K562 (cell line): ENCODE results near the gene LDAF1. TPM values are rescaled to one million over a fixed set of nuclear protein-coding genes. Genes with fewer than 3 reads are reported as not detected.

Experiments
- IFI16 ChIP-seq: fragments of 250-450 bp; sonication (Bioruptor Pico); IDR thresholded peaks from 2 replicates; pipeline ENCODE4 v2.1.2; 2022; ENCODE audit warnings: mild to moderate bottlenecking, inconsistent platforms
- KDM5B ChIP-seq: fragments of 200-600 bp; sonication (generic); IDR thresholded peaks from 2 replicates; pipeline ENCODE4 v1.6.1; 2012; ENCODE audit warnings: low read depth, mild to moderate bottlenecking, moderate library complexity, low read length, control low read depth, inconsistent platforms; ENCODE audit not compliant: insufficient replicate concordance
- polyA plus RNA-seq, 8 experiments: library from polyadenylated mRNA; depleted of rRNA in 4 of 8; stranded (reverse) in 5 of 8; unstranded in 3 of 8; fragments of >200 nt; fragmentation: Nextera tagmentation in 2 of 8; fragmentation: Illumina TruSeq in 1 of 8; extraction: Ambion mirVana in 2 of 8; extraction: Trizol in 1 of 8; gene quantifications; 2 replicates each; pipeline versions ENCODE4 v1.2.1 to v1.2.3, GENCODE V29; 2011 to 2014; ENCODE audit warnings: inconsistent platforms in 1 of 8, missing spikeins in 1 of 8
- total RNA-seq, 7 experiments: library from RNA; depleted of rRNA in 6 of 7; stranded (reverse); fragments of >200 nt in 6 of 7; fragmentation: Illumina TruSeq in 2 of 7; extraction: Trizol in 2 of 7; gene quantifications; 2 replicates each; pipeline versions ENCODE4 v1.2.1 to v1.2.3, GENCODE V29; 2011 to 2021; ENCODE audit warnings: low replicate concordance in 1 of 7
- TF ChIP-seq, protein P1 (sequence below): sonication (generic); formaldehyde crosslinking; IDR thresholded peaks from 2 replicates; pipeline ENCODE4 v1.8.0; 2023; ENCODE audit warnings: mild to moderate bottlenecking, missing genetic modification reagents
- TF ChIP-seq, protein P2 (sequence below): IDR thresholded peaks from 2 replicates; pipeline ENCODE4 v1.6.1; 2014; ENCODE audit warnings: antibody characterized with exemption
- TF ChIP-seq, protein P3 (sequence below): fragments of 200-400 bp; formaldehyde crosslinking; IDR thresholded peaks from 2 replicates; pipeline ENCODE4 v1.6.1; 2017; ENCODE audit warnings: mild to moderate bottlenecking, low read depth, low read length, moderate library complexity

Gene LDAF1
- total and polyA plus RNA-seq, 9 of the 15 experiments (the other 6 are each of a cell fraction or from before 2014, with no cell fraction given) = 7.0 to 20.1 (median 12.5) TPM

- TF ChIP-seq KDM5B (no peak), IFI16 (no peak)
- TF ChIP-seq, protein P1, sequence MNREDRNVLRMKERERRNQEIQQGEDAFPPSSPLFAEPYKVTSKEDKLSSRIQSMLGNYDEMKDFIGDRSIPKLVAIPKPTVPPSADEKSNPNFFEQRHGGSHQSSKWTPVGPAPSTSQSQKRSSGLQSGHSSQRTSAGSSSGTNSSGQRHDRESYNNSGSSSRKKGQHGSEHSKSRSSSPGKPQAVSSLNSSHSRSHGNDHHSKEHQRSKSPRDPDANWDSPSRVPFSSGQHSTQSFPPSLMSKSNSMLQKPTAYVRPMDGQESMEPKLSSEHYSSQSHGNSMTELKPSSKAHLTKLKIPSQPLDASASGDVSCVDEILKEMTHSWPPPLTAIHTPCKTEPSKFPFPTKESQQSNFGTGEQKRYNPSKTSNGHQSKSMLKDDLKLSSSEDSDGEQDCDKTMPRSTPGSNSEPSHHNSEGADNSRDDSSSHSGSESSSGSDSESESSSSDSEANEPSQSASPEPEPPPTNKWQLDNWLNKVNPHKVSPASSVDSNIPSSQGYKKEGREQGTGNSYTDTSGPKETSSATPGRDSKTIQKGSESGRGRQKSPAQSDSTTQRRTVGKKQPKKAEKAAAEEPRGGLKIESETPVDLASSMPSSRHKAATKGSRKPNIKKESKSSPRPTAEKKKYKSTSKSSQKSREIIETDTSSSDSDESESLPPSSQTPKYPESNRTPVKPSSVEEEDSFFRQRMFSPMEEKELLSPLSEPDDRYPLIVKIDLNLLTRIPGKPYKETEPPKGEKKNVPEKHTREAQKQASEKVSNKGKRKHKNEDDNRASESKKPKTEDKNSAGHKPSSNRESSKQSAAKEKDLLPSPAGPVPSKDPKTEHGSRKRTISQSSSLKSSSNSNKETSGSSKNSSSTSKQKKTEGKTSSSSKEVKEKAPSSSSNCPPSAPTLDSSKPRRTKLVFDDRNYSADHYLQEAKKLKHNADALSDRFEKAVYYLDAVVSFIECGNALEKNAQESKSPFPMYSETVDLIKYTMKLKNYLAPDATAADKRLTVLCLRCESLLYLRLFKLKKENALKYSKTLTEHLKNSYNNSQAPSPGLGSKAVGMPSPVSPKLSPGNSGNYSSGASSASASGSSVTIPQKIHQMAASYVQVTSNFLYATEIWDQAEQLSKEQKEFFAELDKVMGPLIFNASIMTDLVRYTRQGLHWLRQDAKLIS = no peak
- TF ChIP-seq, protein P2, sequence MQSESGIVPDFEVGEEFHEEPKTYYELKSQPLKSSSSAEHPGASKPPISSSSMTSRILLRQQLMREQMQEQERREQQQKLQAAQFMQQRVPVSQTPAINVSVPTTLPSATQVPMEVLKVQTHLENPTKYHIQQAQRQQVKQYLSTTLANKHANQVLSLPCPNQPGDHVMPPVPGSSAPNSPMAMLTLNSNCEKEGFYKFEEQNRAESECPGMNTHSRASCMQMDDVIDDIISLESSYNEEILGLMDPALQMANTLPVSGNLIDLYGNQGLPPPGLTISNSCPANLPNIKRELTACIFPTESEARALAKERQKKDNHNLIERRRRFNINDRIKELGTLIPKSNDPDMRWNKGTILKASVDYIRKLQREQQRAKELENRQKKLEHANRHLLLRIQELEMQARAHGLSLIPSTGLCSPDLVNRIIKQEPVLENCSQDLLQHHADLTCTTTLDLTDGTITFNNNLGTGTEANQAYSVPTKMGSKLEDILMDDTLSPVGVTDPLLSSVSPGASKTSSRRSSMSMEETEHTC = no peak
- TF ChIP-seq, protein P3, sequence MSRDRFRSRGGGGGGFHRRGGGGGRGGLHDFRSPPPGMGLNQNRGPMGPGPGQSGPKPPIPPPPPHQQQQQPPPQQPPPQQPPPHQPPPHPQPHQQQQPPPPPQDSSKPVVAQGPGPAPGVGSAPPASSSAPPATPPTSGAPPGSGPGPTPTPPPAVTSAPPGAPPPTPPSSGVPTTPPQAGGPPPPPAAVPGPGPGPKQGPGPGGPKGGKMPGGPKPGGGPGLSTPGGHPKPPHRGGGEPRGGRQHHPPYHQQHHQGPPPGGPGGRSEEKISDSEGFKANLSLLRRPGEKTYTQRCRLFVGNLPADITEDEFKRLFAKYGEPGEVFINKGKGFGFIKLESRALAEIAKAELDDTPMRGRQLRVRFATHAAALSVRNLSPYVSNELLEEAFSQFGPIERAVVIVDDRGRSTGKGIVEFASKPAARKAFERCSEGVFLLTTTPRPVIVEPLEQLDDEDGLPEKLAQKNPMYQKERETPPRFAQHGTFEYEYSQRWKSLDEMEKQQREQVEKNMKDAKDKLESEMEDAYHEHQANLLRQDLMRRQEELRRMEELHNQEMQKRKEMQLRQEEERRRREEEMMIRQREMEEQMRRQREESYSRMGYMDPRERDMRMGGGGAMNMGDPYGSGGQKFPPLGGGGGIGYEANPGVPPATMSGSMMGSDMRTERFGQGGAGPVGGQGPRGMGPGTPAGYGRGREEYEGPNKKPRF = no peak
Measured at GRCh38 chr16:21197112-21197511, 38.6 kb downstream of the LDAF1 start (continued).
